GM12878 (cell line): ENCODE data around the gene TP53RK. TPM values are rescaled to one million over a fixed set of nuclear protein-coding genes. Genes with fewer than 3 reads are reported as not detected.

Source experiments
- ATAC-seq: fragments of 200-7000 bp; cut with Tn5 transposase; 3 replicates; pipeline ENCODE4 v1.9.1; 2020; ENCODE audit warnings: mild to moderate bottlenecking, moderate library complexity
- BruUV-seq: library from RNA; stranded (reverse); fragments of 400-500 nt; replicated peaks from 2 replicates; lab custom pipeline; 2021; lab: Mats Ljungman, UMichigan
- CTCF ChIA-PET: fragments of 300-600 bp; sonication (Branson Sonifier 250); formaldehyde crosslinking; extraction: SDS; loops from one replicate; lab custom pipeline; 2021; ENCODE audit warnings: inconsistent platforms; lab: Yijun Ruan, JAX
- POLR2A ChIA-PET: fragments of 350-600 bp; formaldehyde crosslinking; extraction: SDS; loops from one replicate; lab custom pipeline; 2021; ENCODE audit warnings: inconsistent platforms; lab: Charles Lee
- RAD21 ChIA-PET: fragments of 300-600 bp; sonication (Branson Sonifier 250); formaldehyde crosslinking; loops from one replicate; lab custom pipeline; 2023; ENCODE audit warnings: antibody characterized with exemption; ENCODE audit not compliant: unreplicated experiment; lab: Charles Lee
- SMC1A ChIA-PET: fragments of 300-600 bp; sonication (Branson Sonifier 250); formaldehyde crosslinking; loops from one replicate; lab custom pipeline; 2023; ENCODE audit not compliant: unreplicated experiment, uncharacterized antibody; lab: Charles Lee
- DNase-seq: peaks from one replicate; pipeline ENCODE4 v3.0.0-alpha.2; 2011; ENCODE audit warnings: low read depth, low spot score
- FAIRE-seq: peaks from 3 replicates; lab custom pipeline; 2011; peaks lifted over from hg19 to GRCh38; lab: Jason Lieb, UNC
- H2AFZ ChIP-seq: 2 replicates; pipeline ENCODE4 v1.6.0; 2011; ENCODE audit warnings: low read depth, low read length, control low read depth; ENCODE audit not compliant: control insufficient read depth
- H3K27ac ChIP-seq: 2 replicates; pipeline ENCODE4 v1.5.1; 2011; ENCODE audit warnings: control low read depth; ENCODE audit not compliant: control insufficient read depth, insufficient read depth
- H3K27me3 ChIP-seq, 2 experiments: replicated peaks in 1 of 2; 2 replicates each; pipeline versions ENCODE4 v1.6.0 to v1.6.1; 2011; ENCODE audit warnings: low read length in 1 of 2; ENCODE audit not compliant: control insufficient read depth in 2 of 2, insufficient read depth in 2 of 2
- H3K36me3 ChIP-seq, 2 experiments: 2 replicates each; pipeline ENCODE4 v1.5.1; 2011; ENCODE audit warnings: low read length in 1 of 2; ENCODE audit not compliant: control insufficient read depth in 2 of 2, insufficient read depth in 2 of 2
- H3K4me1 ChIP-seq: 2 replicates; pipeline ENCODE4 v1.6.1; 2011; ENCODE audit warnings: mild to moderate bottlenecking, low read length, moderate library complexity, mixed read lengths; ENCODE audit not compliant: control insufficient read depth, insufficient read depth
- H3K4me2 ChIP-seq: 2 replicates; pipeline ENCODE4 v1.6.0; 2011; ENCODE audit warnings: control low read depth; ENCODE audit not compliant: control insufficient read depth, insufficient read depth
- H3K4me3 ChIP-seq: fragments of 200-600 bp; sonication (generic); 2 replicates; pipeline ENCODE4 v1.5.1; 2016
- H3K79me2 ChIP-seq: 2 replicates; pipeline ENCODE4 v1.6.0; 2011; ENCODE audit warnings: low read length; ENCODE audit not compliant: control insufficient read depth, insufficient read depth
- H3K9ac ChIP-seq: 2 replicates; pipeline ENCODE4 v1.8.0; 2011; ENCODE audit warnings: low read length, control low read depth, mixed read lengths; ENCODE audit not compliant: control insufficient read depth, insufficient read depth
- H3K9me3 ChIP-seq: replicated peaks from 3 replicates; pipeline ENCODE4 v1.5.1; 2011; ENCODE audit warnings: mild to moderate bottlenecking, low read length; ENCODE audit not compliant: control insufficient read depth, insufficient read depth
- H4K20me1 ChIP-seq: 2 replicates; pipeline ENCODE4 v1.6.0; 2011; ENCODE audit not compliant: control insufficient read depth, insufficient read depth
- ATF2 ChIP-seq: IDR thresholded peaks from 2 replicates; pipeline ENCODE4 v1.6.1; 2012; ENCODE audit warnings: low read length, inconsistent platforms
- CHD4 ChIP-seq: fragments of 200-600 bp; sonication (generic); IDR thresholded peaks from 2 replicates; pipeline ENCODE4 v1.6.1; 2016; ENCODE audit warnings: mild to moderate bottlenecking
- EED ChIP-seq: sonication (generic); IDR thresholded peaks from 2 replicates; pipeline ENCODE4 v1.6.1; 2016; ENCODE audit warnings: antibody characterized with exemption, low read depth
- ETV6 ChIP-seq, 2 experiments: fragments of 450-650 bp in 1 of 2; IDR thresholded peaks in 1 of 2; conservative IDR thresholded peaks in 1 of 2; 2 replicates each; pipeline ENCODE4 v1.6.1; 2014; ENCODE audit warnings: antibody characterized with exemption in 1 of 2, borderline replicate concordance in 1 of 2, low read depth in 1 of 2, mild to moderate bottlenecking in 1 of 2, moderate library complexity in 1 of 2
- IKZF1 ChIP-seq: fragments of 450-650 bp; conservative IDR thresholded peaks from 2 replicates; pipeline ENCODE4 v1.6.1; 2017; ENCODE audit warnings: antibody characterized with exemption, mild to moderate bottlenecking
- IRF4 ChIP-seq: IDR thresholded peaks from 2 replicates; pipeline ENCODE4 v1.6.1; 2011; ENCODE audit warnings: low read depth, low read length
- PAX8 ChIP-seq: fragments of 450-650 bp; IDR thresholded peaks from 2 replicates; pipeline ENCODE4 v1.6.1; 2017; ENCODE audit warnings: mild to moderate bottlenecking, moderate library complexity
- STAT3 ChIP-seq: IDR thresholded peaks from 2 replicates; pipeline ENCODE4 v1.6.1; 2011; ENCODE audit warnings: low read depth, low read length, improper control_type of control experiment
- TCF12 ChIP-seq: IDR thresholded peaks from 2 replicates; pipeline ENCODE4 v1.6.1; 2011; ENCODE audit warnings: low read depth, mild to moderate bottlenecking, low read length
- WRNIP1 ChIP-seq: IDR thresholded peaks from 2 replicates; pipeline ENCODE4 v1.6.1; 2011; ENCODE audit warnings: low read depth, low read length, improper control_type of control experiment, borderline replicate concordance
- YY1 ChIP-seq: IDR thresholded peaks from 2 replicates; pipeline ENCODE4 v1.6.1; 2011; ENCODE audit warnings: low read depth, mild to moderate bottlenecking, low read length
- ZNF592 ChIP-seq: fragments of 450-650 bp; IDR thresholded peaks from 2 replicates; pipeline ENCODE4 v1.6.1; 2017; ENCODE audit warnings: mild to moderate bottlenecking, moderate library complexity
- WGBS: methylation state at CpG from one replicate; pipeline ENCODE4 v1.1.6; 2016; ENCODE audit warnings: low lambda C conversion rate; ENCODE audit not compliant: insufficient replicate concordance, insufficient coverage; ENCODE audit errors: missing lambda C conversion rate; 5-methylcytosine and 5-hydroxymethylcytosine counted together
- in situ Hi-C: fragments of 300-500 bp; cut with MboI; formaldehyde crosslinking; loops from 9 replicates; pipeline ENCODE4 v1.14.3; 2018; ENCODE audit warnings: mixed read lengths
- intact Hi-C: fragments of 100-400 bp; cut with micrococcal nuclease; formaldehyde crosslinking; loops from one replicate; pipeline ENCODE4 v1.14.2; 2022; ENCODE audit not compliant: unreplicated experiment
- polyA plus RNA-seq, 11 experiments: library from polyadenylated mRNA; depleted of rRNA in 4 of 11; unstranded in 6 of 11; stranded (reverse) in 5 of 11; fragments of >200 nt; fragmentation: Nextera tagmentation in 4 of 11; fragmentation: Illumina TruSeq in 1 of 11; extraction: Ambion mirVana in 4 of 11; extraction: Trizol in 1 of 11; gene quantifications; 1 replicate in 1 of 11; 2 replicates in 10 of 11; pipeline versions ENCODE4 v1.2.1 to v1.2.3, GENCODE V29; 2011 to 2016; ENCODE audit warnings: inconsistent platforms in 2 of 11, missing spikeins in 2 of 11, low read depth in 1 of 11
- total RNA-seq, 4 experiments: library from RNA; depleted of rRNA in 3 of 4; stranded (reverse); fragments of >200 nt in 3 of 4; fragmentation: Illumina TruSeq in 1 of 4; extraction: Trizol in 1 of 4; gene quantifications; 2 replicates each; pipeline versions ENCODE4 v1.2.1 to v1.2.3, GENCODE V29; 2013 to 2021
- TF ChIP-seq, protein P1 (sequence below): fragments of 450-650 bp; IDR thresholded peaks from 2 replicates; pipeline ENCODE4 v1.6.1; 2017; ENCODE audit warnings: mild to moderate bottlenecking

The TP53RK gene
- total and polyA plus RNA-seq, 10 of the 15 experiments (the other 5 are each of a cell fraction or from before 2014, with no cell fraction given) = 3.8 to 23.1 (median 16.1) TPM

DNA sequence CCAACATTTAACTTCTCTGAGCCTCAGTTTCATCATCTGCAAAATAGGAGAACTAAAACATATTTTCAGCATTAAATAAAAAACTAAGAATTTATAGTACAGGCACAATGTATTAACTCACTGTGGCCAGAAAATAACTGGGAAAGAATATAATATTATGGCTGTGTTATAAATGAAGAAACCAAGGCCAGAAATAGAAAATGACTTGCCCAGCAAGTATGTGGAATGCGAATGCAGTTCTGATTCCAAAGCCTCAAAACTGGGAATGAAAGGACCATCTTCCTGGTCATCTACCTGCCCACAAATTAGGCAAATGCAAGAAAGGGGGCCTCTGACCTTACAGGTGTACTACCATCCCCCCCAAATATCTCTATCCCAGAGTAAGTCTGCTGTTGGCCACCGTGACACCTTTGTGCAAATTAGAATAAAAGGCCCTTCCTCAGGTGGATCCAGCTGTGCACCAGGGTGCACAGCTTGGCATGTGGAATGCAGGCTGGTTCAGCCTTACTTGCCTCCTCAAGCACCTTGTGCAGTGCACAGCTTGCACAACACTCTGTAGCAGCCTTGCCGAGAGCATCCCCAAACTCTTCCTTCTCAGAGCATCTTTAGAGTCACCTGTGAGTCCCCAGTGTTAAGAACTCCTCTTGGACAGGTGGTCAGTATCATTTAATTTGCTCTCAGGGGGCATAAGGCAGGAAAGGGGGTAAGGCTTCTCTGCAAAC lies 42.4 kb downstream of the TP53RK start:
- peaks cover 0 to 2% of the 10 kb centered on the region in 2 experiments; a peak in 2 of 4 replicates for H3K27me3 ChIP-seq
- POLR2A ChIA-PET = no interaction called here
- DNase-seq = no peak
- H3K27ac ChIP-seq = no peak overlapping the region
- H3K4me2 ChIP-seq = no peak overlapping the region
- H3K9ac ChIP-seq = no peak overlapping the region
- H3K79me2 ChIP-seq = no peaks in the 10 kb centered on the region
- no peaks in the 10 kb centered on the region for H4K20me1 ChIP-seq
- no peaks in the 10 kb centered on the region for H3K9me3 ChIP-seq
- H3K4me3 ChIP-seq = no peak overlapping the region
- in situ Hi-C loops = no loop called here
- no peaks in the 10 kb centered on the region for H3K36me3 ChIP-seq
- ATAC-seq = no peak
- SMC1A ChIA-PET = no interaction called here
- H3K4me1 ChIP-seq = no peaks in the 10 kb centered on the region
- RAD21 ChIA-PET = no interaction called here
- no TSS peak for BruUV-seq
- 18% methylated on average over 3 of the region's 3 CpGs for WGBS
- TF ChIP-seq WRNIP1 (no peak), STAT3 (no peak), PAX8 (no peak), CHD4 (no peak), IKZF1 (no peak), EED (no peak), IRF4 (no peak), ZNF592 (no peak), YY1 (no peak), ATF2 (no peak), ETV6 (conservative IDR thresholded peaks at IDR 0.05 in 1 of 2, IDR thresholded peaks at IDR 0.05 in 1 of 2; ENCODE audit: borderline replicate concordance in 1 of 2, low read depth in 1 of 2) (no peak), TCF12 (no peak)
- TF ChIP-seq, protein P1, sequence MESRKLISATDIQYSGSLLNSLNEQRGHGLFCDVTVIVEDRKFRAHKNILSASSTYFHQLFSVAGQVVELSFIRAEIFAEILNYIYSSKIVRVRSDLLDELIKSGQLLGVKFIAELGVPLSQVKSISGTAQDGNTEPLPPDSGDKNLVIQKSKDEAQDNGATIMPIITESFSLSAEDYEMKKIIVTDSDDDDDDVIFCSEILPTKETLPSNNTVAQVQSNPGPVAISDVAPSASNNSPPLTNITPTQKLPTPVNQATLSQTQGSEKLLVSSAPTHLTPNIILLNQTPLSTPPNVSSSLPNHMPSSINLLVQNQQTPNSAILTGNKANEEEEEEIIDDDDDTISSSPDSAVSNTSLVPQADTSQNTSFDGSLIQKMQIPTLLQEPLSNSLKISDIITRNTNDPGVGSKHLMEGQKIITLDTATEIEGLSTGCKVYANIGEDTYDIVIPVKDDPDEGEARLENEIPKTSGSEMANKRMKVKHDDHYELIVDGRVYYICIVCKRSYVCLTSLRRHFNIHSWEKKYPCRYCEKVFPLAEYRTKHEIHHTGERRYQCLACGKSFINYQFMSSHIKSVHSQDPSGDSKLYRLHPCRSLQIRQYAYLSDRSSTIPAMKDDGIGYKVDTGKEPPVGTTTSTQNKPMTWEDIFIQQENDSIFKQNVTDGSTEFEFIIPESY = no peak
- TF ChIP-seq, all 136 proteins: peak for 0
- H2AFZ ChIP-seq = no peak overlapping the region
- CTCF ChIA-PET = no interaction called here
- intact Hi-C loops = no loop called here
- no peak for FAIRE-seq
